ENCODE data around the gene CCDC171. TPM values are rescaled to one million over a fixed set of nuclear protein-coding genes. Genes with fewer than 3 reads are reported as not detected.

Gene CCDC171
- polyA plus RNA-seq, 3 donors: 0.08 to 0.17 (median 0.10) TPM

- Histone ChIP-seq H3K9me3 (replicated peaks in 1 of 2; ENCODE audit: control insufficient read depth in 1 of 2, insufficient read depth in 1 of 2, low read length in 2 of 2) (no peaks in the 10 kb centered on the region), H3K27me3 (ENCODE audit: control insufficient read depth in 2 of 2, insufficient read depth in 2 of 2, low read length in 2 of 2) (no peaks in the 10 kb centered on the region), H3K79me2 (ENCODE audit: insufficient read depth, low read length) (no peaks in the 10 kb centered on the region), H3K4me3 (replicated peaks in 1 of 3; ENCODE audit: low read depth in 2 of 3, low read length in 3 of 3) (no peak overlapping the region), H3K9ac (ENCODE audit: insufficient read depth, low read length, poor library complexity, severe bottlenecking) (no peak overlapping the region), H3K4me2 (replicated peaks; ENCODE audit: extremely low read depth, low read length, poor library complexity, severe bottlenecking) (no peak overlapping the region), H3K4me1 (ENCODE audit: control insufficient read depth in 1 of 2, insufficient read depth in 2 of 2, low read length in 2 of 2) (no peaks in the 10 kb centered on the region), H3K36me3 (replicated peaks in 1 of 2; ENCODE audit: control insufficient read depth in 1 of 2, insufficient read depth in 2 of 2, low read length in 2 of 2) (no peaks in the 10 kb centered on the region), H2AFZ (ENCODE audit: insufficient read depth, low read depth, low read length, poor library complexity, severe bottlenecking) (no peak overlapping the region), H4K20me1 (ENCODE audit: insufficient read depth, low read length) (no peaks in the 10 kb centered on the region), H3K27ac (ENCODE audit: low read depth in 1 of 2, low read length in 2 of 2) (no peak overlapping the region)
- no peak overlapping the region for H3K4me3 Mint-ChIP-seq
- DNase-seq: no peak
- H3K9me3 Mint-ChIP-seq: peaks cover 0 to 2% (median 0%) of the 10 kb centered on the region in 7 donors
- no peaks in the 10 kb centered on the region for H3K36me3 Mint-ChIP-seq
- TF ChIP-seq CTCF (IDR thresholded peaks at IDR 0.05): no peak
- H3K27me3 Mint-ChIP-seq (ENCODE audit: low read depth in 3 of 3): no peaks in the 10 kb centered on the region
- intact Hi-C loops (cut with micrococcal nuclease): no loop called here
- H3K4me1 Mint-ChIP-seq: no peaks in the 10 kb centered on the region
- H3K27ac Mint-ChIP-seq: no peak overlapping the region
- 50% methylated on average over 1 of the region's 3 CpGs for WGBS (ENCODE audit: insufficient coverage)
Observed at GRCh38 chr9:15961217-15961616, 408.4 kb downstream of the CCDC171 start.

- intact Hi-C loops (cut with micrococcal nuclease): no loop called here
- H3K4me3 Mint-ChIP-seq: no peak overlapping the region
- no CpG with 5 or more reads among the region's 2 CpGs for WGBS (ENCODE audit: insufficient coverage)
Observed at GRCh38 chr9:15965246-15965745, 412.5 kb downstream of the CCDC171 start.

More at GRCh38 chr9:15965246-15965745, 412.5 kb downstream of the CCDC171 start:
- Histone ChIP-seq H3K4me1 (ENCODE audit: control insufficient read depth in 1 of 2, insufficient read depth in 2 of 2, low read length in 2 of 2) (no peaks in the 10 kb centered on the region), H3K27ac (ENCODE audit: low read depth in 1 of 2, low read length in 2 of 2) (no peak overlapping the region), H4K20me1 (ENCODE audit: insufficient read depth, low read length) (no peaks in the 10 kb centered on the region), H3K79me2 (ENCODE audit: insufficient read depth, low read length) (no peaks in the 10 kb centered on the region), H3K4me2 (replicated peaks; ENCODE audit: extremely low read depth, low read length, poor library complexity, severe bottlenecking) (no peak overlapping the region), H3K9ac (ENCODE audit: insufficient read depth, low read length, poor library complexity, severe bottlenecking) (no peak overlapping the region), H3K4me3 (replicated peaks in 1 of 3; ENCODE audit: low read depth in 2 of 3, low read length in 3 of 3) (no peak overlapping the region), H3K27me3 (ENCODE audit: control insufficient read depth in 2 of 2, insufficient read depth in 2 of 2, low read length in 2 of 2) (no peaks in the 10 kb centered on the region), H3K36me3 (replicated peaks in 1 of 2; ENCODE audit: control insufficient read depth in 1 of 2, insufficient read depth in 2 of 2, low read length in 2 of 2) (no peaks in the 10 kb centered on the region), H2AFZ (ENCODE audit: insufficient read depth, low read depth, low read length, poor library complexity, severe bottlenecking) (no peak overlapping the region), H3K9me3 (replicated peaks in 1 of 2; ENCODE audit: control insufficient read depth in 1 of 2, insufficient read depth in 1 of 2, low read length in 2 of 2) (no peaks in the 10 kb centered on the region)
- no peak for DNase-seq
- Mint-ChIP-seq H3K27me3 (ENCODE audit: low read depth in 3 of 3) (no peaks in the 10 kb centered on the region), H3K4me1 (no peaks in the 10 kb centered on the region), H3K36me3 (no peaks in the 10 kb centered on the region), H3K9me3 (peaks cover 0 to 2% (median 0%) of the 10 kb centered on the region in 7 donors), H3K27ac (no peak overlapping the region)
- TF ChIP-seq CTCF (IDR thresholded peaks at IDR 0.05): no peak

All from CD14-positive monocyte (primary cell).